Ishikawa (cell line): ENCODE data around the gene KLB.

Experiments
- CREB1 ChIP-seq: IDR thresholded peaks from 2 replicates; pipeline ENCODE4 v1.6.1; 2012; ENCODE audit warnings: low read depth
- EP300 ChIP-seq: IDR thresholded peaks from 2 replicates; pipeline ENCODE4 v1.6.1; 2012; ENCODE audit warnings: borderline replicate concordance
- FOXM1 ChIP-seq: IDR thresholded peaks from 2 replicates; pipeline ENCODE4 v1.6.1; 2012; ENCODE audit warnings: low read depth, borderline replicate concordance
- MAX ChIP-seq: IDR thresholded peaks from 2 replicates; pipeline ENCODE4 v1.6.1; 2012
- RAD21 ChIP-seq: IDR thresholded peaks from 2 replicates; pipeline ENCODE4 v1.6.1; 2012; ENCODE audit warnings: low read depth
- TAF1 ChIP-seq: IDR thresholded peaks from 2 replicates; pipeline ENCODE4 v1.6.1; 2012; ENCODE audit warnings: low read depth, mild to moderate bottlenecking
- TEAD4 ChIP-seq: IDR thresholded peaks from 2 replicates; pipeline ENCODE4 v1.6.1; 2012
- TF ChIP-seq, protein P1 (sequence below): IDR thresholded peaks from 2 replicates; pipeline ENCODE4 v1.6.1; 2012; ENCODE audit warnings: low read depth, mild to moderate bottlenecking

- TF ChIP-seq EP300 (no peak), CREB1 (no peak), TEAD4 (no peak), TAF1 (no peak), RAD21 (no peak), FOXM1 (no peak), MAX (no peak)
- TF ChIP-seq, protein P1, sequence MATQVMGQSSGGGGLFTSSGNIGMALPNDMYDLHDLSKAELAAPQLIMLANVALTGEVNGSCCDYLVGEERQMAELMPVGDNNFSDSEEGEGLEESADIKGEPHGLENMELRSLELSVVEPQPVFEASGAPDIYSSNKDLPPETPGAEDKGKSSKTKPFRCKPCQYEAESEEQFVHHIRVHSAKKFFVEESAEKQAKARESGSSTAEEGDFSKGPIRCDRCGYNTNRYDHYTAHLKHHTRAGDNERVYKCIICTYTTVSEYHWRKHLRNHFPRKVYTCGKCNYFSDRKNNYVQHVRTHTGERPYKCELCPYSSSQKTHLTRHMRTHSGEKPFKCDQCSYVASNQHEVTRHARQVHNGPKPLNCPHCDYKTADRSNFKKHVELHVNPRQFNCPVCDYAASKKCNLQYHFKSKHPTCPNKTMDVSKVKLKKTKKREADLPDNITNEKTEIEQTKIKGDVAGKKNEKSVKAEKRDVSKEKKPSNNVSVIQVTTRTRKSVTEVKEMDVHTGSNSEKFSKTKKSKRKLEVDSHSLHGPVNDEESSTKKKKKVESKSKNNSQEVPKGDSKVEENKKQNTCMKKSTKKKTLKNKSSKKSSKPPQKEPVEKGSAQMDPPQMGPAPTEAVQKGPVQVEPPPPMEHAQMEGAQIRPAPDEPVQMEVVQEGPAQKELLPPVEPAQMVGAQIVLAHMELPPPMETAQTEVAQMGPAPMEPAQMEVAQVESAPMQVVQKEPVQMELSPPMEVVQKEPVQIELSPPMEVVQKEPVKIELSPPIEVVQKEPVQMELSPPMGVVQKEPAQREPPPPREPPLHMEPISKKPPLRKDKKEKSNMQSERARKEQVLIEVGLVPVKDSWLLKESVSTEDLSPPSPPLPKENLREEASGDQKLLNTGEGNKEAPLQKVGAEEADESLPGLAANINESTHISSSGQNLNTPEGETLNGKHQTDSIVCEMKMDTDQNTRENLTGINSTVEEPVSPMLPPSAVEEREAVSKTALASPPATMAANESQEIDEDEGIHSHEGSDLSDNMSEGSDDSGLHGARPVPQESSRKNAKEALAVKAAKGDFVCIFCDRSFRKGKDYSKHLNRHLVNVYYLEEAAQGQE = no peak
These were observed 60.0 kb downstream of the KLB start for GRCh38 chr4:39466747-39467146.
